ENCODE measurements around the gene ACBD3.

Gene ACBD3

GRCh38 chr1:226216056-226216455 is 29.5 kb upstream of the ACBD3 start:
- Histone ChIP-seq H3K9ac (ENCODE audit: low read depth, low read length) (no peak overlapping the region), H3K9me3 (ENCODE audit: insufficient read depth, low read length, severe bottlenecking) (no peaks in the 10 kb centered on the region), H3K27me3 (ENCODE audit: insufficient read depth, low read length, poor library complexity) (no peaks in the 10 kb centered on the region), H3K36me3 (ENCODE audit: insufficient read depth, low read length) (no peaks in the 10 kb centered on the region), H3K79me2 (ENCODE audit: insufficient read depth, low read length) (no peaks in the 10 kb centered on the region), H3K4me3 (ENCODE audit: low read depth in 1 of 2, low read length in 2 of 2) (no peak overlapping the region), H3K4me2 (ENCODE audit: insufficient read depth, low read length) (no peak overlapping the region), H2AFZ (ENCODE audit: low read depth, low read length) (no peak overlapping the region), H3K4me1 (ENCODE audit: insufficient read depth, low read length) (no peaks in the 10 kb centered on the region), H4K20me1 (ENCODE audit: insufficient read depth, low read length) (no peaks in the 10 kb centered on the region), H3K27ac (ENCODE audit: low read length) (no peak overlapping the region)
- no peak for TF ChIP-seq EZH2 (IDR thresholded peaks at IDR 0.05; ENCODE audit: borderline replicate concordance, low read depth, low read length, severe bottlenecking)
- TF ChIP-seq CTCF (IDR thresholded peaks at IDR 0.05; ENCODE audit: borderline replicate concordance, extremely low read depth, low read length, poor library complexity, severe bottlenecking) = no peak
- ATAC-seq (ENCODE audit: insufficient read depth, low read depth) (no peak), DNase-seq (no peak)

GRCh38 chr1:226215239-226215638 is 28.7 kb upstream of the ACBD3 start:
- ATAC-seq (ENCODE audit: insufficient read depth, low read depth) = peak; percentile 17; the same call in 1 of the 3 replicates

GRCh38 chr1:226212545-226212944 is 26.0 kb upstream of the ACBD3 start:
- Histone ChIP-seq H3K4me3 (ENCODE audit: low read depth in 1 of 2, low read length in 2 of 2) (no peak overlapping the region), H3K9ac (ENCODE audit: low read depth, low read length) (no peak overlapping the region), H3K9me3 (ENCODE audit: insufficient read depth, low read length, severe bottlenecking) (no peaks in the 10 kb centered on the region), H3K4me2 (ENCODE audit: insufficient read depth, low read length) (no peak overlapping the region), H2AFZ (ENCODE audit: low read depth, low read length) (no peak overlapping the region), H3K36me3 (ENCODE audit: insufficient read depth, low read length) (no peaks in the 10 kb centered on the region), H3K27me3 (ENCODE audit: insufficient read depth, low read length, poor library complexity) (peaks cover 6% of the 10 kb centered on the region), H3K79me2 (ENCODE audit: insufficient read depth, low read length) (no peaks in the 10 kb centered on the region), H3K4me1 (ENCODE audit: insufficient read depth, low read length) (no peaks in the 10 kb centered on the region), H4K20me1 (ENCODE audit: insufficient read depth, low read length) (no peaks in the 10 kb centered on the region), H3K27ac (ENCODE audit: low read length) (no peak overlapping the region)
- ATAC-seq (ENCODE audit: insufficient read depth, low read depth) = no peak
- no peak for DNase-seq
- TF ChIP-seq CTCF (IDR thresholded peaks at IDR 0.05; ENCODE audit: borderline replicate concordance, extremely low read depth, low read length, poor library complexity, severe bottlenecking) = no peak
- TF ChIP-seq EZH2 (IDR thresholded peaks at IDR 0.05; ENCODE audit: borderline replicate concordance, low read depth, low read length, severe bottlenecking) = no peak

More at GRCh38 chr1:226215239-226215638, 28.7 kb upstream of the ACBD3 start:
- Histone ChIP-seq H3K9ac (ENCODE audit: low read depth, low read length) (no peak overlapping the region), H3K4me2 (ENCODE audit: insufficient read depth, low read length) (no peak overlapping the region), H2AFZ (ENCODE audit: low read depth, low read length) (0 out of 2 replicates have a peak overlapping the region, but pooled peaks have one; percentile 26), H3K4me3 (ENCODE audit: low read depth in 1 of 2, low read length in 2 of 2) (no peak overlapping the region), H3K27ac (ENCODE audit: low read length) (no peak overlapping the region), H3K36me3 (ENCODE audit: insufficient read depth, low read length) (no peaks in the 10 kb centered on the region), H3K4me1 (ENCODE audit: insufficient read depth, low read length) (no peaks in the 10 kb centered on the region), H3K9me3 (ENCODE audit: insufficient read depth, low read length, severe bottlenecking) (no peaks in the 10 kb centered on the region), H3K27me3 (ENCODE audit: insufficient read depth, low read length, poor library complexity) (no peaks in the 10 kb centered on the region), H4K20me1 (ENCODE audit: insufficient read depth, low read length) (no peaks in the 10 kb centered on the region), H3K79me2 (ENCODE audit: insufficient read depth, low read length) (no peaks in the 10 kb centered on the region)
- DNase-seq = no peak
- TF ChIP-seq EZH2 (IDR thresholded peaks at IDR 0.05; ENCODE audit: borderline replicate concordance, low read depth, low read length, severe bottlenecking) (no peak), CTCF (IDR thresholded peaks at IDR 0.05; ENCODE audit: borderline replicate concordance, extremely low read depth, low read length, poor library complexity, severe bottlenecking) (no peak)
